Calu3 (cell line): ENCODE results near the gene ERC2. TPM values are rescaled to one million over a fixed set of nuclear protein-coding genes. Genes with fewer than 3 reads are reported as not detected.

Experiments used
- BruUV-seq: library from RNA; stranded (reverse); fragments of 400-500 nt; replicated peaks from 2 replicates; lab custom pipeline; 2021; lab: Mats Ljungman, UMichigan
- CTCF ChIA-PET: fragments of 300-600 bp; sonication (Branson Sonifier 250); formaldehyde crosslinking; loops from one replicate; lab custom pipeline; 2022; ENCODE audit warnings: antibody characterized with exemption; lab: Charles Lee
- DNase-seq: peaks from one replicate; pipeline ENCODE4 v3.0.0; 2022
- H3K27ac Mint-ChIP-seq: one replicate; pipeline ENCODE4 v1.8.0; 2022; ENCODE audit warnings: mixed read lengths; ENCODE audit not compliant: unreplicated experiment
- H3K27me3 Mint-ChIP-seq: one replicate; pipeline ENCODE4 v1.8.0; 2022; ENCODE audit warnings: mixed read lengths; ENCODE audit not compliant: unreplicated experiment
- H3K36me3 Mint-ChIP-seq: one replicate; pipeline ENCODE4 v1.8.0; 2022; ENCODE audit warnings: mild to moderate bottlenecking, moderate library complexity, mixed read lengths; ENCODE audit not compliant: insufficient read depth, unreplicated experiment
- H3K4me1 Mint-ChIP-seq: one replicate; pipeline ENCODE4 v1.8.0; 2022; ENCODE audit warnings: mild to moderate bottlenecking, low read depth, mixed read lengths; ENCODE audit not compliant: unreplicated experiment
- H3K4me3 Mint-ChIP-seq: one replicate; pipeline ENCODE4 v1.8.0; 2022; ENCODE audit warnings: mild to moderate bottlenecking, low read depth, moderate library complexity, mixed read lengths; ENCODE audit not compliant: unreplicated experiment
- H3K9me3 Mint-ChIP-seq: one replicate; pipeline ENCODE4 v1.8.0; 2022; ENCODE audit warnings: low read depth, mixed read lengths; ENCODE audit not compliant: unreplicated experiment
- intact Hi-C: fragments of 100-400 bp; cut with micrococcal nuclease; formaldehyde crosslinking; loops from one replicate; pipeline ENCODE4 v1.10.0; 2022; ENCODE audit not compliant: unreplicated experiment
- total RNA-seq: library from RNA; stranded (reverse); gene quantifications from 2 replicates; pipeline ENCODE4 v1.2.3, GENCODE V29; 2022
- TF ChIP-seq, protein P1 (sequence below): fragments of 200-600 bp; IDR thresholded peaks from one replicate; pipeline ENCODE4 v1.8.0; 2022; ENCODE audit warnings: antibody characterized with exemption; ENCODE audit not compliant: unreplicated experiment

ERC2 gene
- total RNA-seq, 1 experiment from 2014 or later: 0.73 TPM

DNA sequence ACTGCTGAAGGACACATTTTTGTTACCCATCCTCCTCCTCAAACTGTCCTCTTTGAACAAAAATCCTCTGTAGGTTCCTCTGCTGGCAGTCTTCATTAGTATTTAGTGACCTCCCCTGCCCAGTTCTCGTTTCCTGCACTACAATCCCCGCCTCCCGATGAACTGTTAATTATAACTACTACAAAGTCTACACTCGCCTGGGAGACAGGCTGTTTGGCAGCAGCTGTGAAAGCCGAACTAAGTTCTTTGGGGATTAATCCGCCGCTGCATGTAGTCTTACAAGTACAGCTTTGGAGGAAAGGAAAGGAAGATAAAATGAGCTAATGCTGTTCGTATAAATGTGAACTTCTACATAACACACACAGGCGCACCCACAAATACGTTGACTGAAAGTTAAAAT, 821.2 kb downstream of the ERC2 start:
- Mint-ChIP-seq H3K27me3 (no peaks in the 10 kb centered on the region), H3K27ac (no peak overlapping the region), H3K4me1 (no peaks in the 10 kb centered on the region), H3K4me3 (no peak overlapping the region), H3K9me3 (peaks cover 6% of the 10 kb centered on the region), H3K36me3 (no peaks in the 10 kb centered on the region)
- TF ChIP-seq, protein P1, sequence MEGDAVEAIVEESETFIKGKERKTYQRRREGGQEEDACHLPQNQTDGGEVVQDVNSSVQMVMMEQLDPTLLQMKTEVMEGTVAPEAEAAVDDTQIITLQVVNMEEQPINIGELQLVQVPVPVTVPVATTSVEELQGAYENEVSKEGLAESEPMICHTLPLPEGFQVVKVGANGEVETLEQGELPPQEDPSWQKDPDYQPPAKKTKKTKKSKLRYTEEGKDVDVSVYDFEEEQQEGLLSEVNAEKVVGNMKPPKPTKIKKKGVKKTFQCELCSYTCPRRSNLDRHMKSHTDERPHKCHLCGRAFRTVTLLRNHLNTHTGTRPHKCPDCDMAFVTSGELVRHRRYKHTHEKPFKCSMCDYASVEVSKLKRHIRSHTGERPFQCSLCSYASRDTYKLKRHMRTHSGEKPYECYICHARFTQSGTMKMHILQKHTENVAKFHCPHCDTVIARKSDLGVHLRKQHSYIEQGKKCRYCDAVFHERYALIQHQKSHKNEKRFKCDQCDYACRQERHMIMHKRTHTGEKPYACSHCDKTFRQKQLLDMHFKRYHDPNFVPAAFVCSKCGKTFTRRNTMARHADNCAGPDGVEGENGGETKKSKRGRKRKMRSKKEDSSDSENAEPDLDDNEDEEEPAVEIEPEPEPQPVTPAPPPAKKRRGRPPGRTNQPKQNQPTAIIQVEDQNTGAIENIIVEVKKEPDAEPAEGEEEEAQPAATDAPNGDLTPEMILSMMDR: no peak
- DNase-seq: no peak
- BruUV-seq: no TSS peak
- intact Hi-C loops: no loop called here
- CTCF ChIA-PET: no interaction called here

DNA sequence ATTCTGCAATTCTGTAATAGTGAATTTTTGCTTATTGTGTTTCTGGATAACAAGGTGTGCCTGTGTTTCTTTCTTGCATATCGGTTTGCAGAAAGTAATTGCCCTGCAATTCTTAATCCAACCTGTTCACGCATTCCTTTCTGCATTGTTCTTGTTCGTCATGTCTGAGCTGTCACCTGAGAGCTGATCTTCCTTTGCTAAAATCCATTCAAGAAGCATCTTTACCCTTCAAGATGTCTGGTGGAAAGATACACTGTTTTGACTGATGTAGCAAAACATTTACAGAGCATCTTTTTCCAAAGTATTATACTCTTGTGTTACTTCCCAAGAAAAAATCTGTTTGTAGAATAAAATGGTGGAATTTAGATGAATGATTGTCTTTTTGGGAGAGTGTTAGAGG, 822.1 kb downstream of the ERC2 start:
- H3K27me3 Mint-ChIP-seq: no peaks in the 10 kb centered on the region
- no peaks in the 10 kb centered on the region for H3K4me1 Mint-ChIP-seq
- H3K4me3 Mint-ChIP-seq: no peak overlapping the region
- no peak overlapping the region for H3K27ac Mint-ChIP-seq
- TF ChIP-seq, protein P1: no peak
- no peak for DNase-seq
- BruUV-seq: no TSS peak
- CTCF ChIA-PET: no interaction called here
- no peaks in the 10 kb centered on the region for H3K36me3 Mint-ChIP-seq
- H3K9me3 Mint-ChIP-seq: peaks cover 6% of the 10 kb centered on the region
- intact Hi-C loops: no loop called here

DNA sequence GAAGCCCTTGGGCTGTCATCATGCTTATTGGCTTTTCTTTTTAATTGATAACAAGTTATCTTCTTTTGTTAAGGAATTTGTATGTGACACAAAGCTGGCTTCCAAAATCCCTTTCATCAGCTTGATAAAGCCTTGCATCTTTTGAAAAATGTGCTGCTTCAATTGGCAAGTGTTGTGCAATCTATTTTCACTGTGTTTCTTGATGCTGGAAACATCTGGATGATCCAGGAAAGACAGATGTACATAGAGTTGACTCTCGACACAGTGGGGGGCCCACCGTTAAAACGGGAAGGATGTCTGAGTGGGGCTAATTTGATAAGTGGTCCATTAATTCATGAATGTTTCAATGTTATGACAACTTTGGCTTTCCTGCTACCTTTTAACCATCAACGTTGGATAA, 822.8 kb downstream of the ERC2 start:
- TF ChIP-seq, protein P1: no peak
- H3K9me3 Mint-ChIP-seq: peaks cover 6% of the 10 kb centered on the region
- H3K36me3 Mint-ChIP-seq: no peaks in the 10 kb centered on the region
- CTCF ChIA-PET: no interaction called here
- H3K4me1 Mint-ChIP-seq: no peaks in the 10 kb centered on the region
- no peaks in the 10 kb centered on the region for H3K27me3 Mint-ChIP-seq
- no peak overlapping the region for H3K4me3 Mint-ChIP-seq
- DNase-seq: no peak
- BruUV-seq: no TSS peak
- no peak overlapping the region for H3K27ac Mint-ChIP-seq
- intact Hi-C loops: no loop called here

GRCh38 chr3:55643283-55643682, 825.0 kb downstream of the ERC2 start:
- Mint-ChIP-seq H3K36me3 (no peaks in the 10 kb centered on the region), H3K27me3 (no peaks in the 10 kb centered on the region), H3K4me3 (no peak overlapping the region), H3K9me3 (peaks cover 11% of the 10 kb centered on the region), H3K4me1 (no peaks in the 10 kb centered on the region), H3K27ac (no peak overlapping the region)
- CTCF ChIA-PET: no interaction called here
- TF ChIP-seq, protein P1: no peak
- DNase-seq: no peak
- intact Hi-C loops: no loop called here
- BruUV-seq: no TSS peak
